WTC11 (cell line): ENCODE results near the gene GUCY2D.

Source experiments
- CBFB ChIP-seq: sonication (generic); formaldehyde crosslinking; IDR thresholded peaks from 2 replicates; pipeline ENCODE4 v1.8.1; 2022; ENCODE audit warnings: mild to moderate bottlenecking, low read depth, missing genetic modification reagents
- CREM ChIP-seq: sonication (generic); formaldehyde crosslinking; IDR thresholded peaks from 2 replicates; pipeline ENCODE4 v1.8.1; 2022; ENCODE audit warnings: mild to moderate bottlenecking, missing genetic modification reagents, moderate library complexity
- JUN ChIP-seq: sonication (generic); formaldehyde crosslinking; IDR thresholded peaks from 2 replicates; pipeline ENCODE4 v1.8.0; 2023; ENCODE audit warnings: mild to moderate bottlenecking, missing genetic modification reagents
- NFYB ChIP-seq: sonication (generic); formaldehyde crosslinking; conservative IDR thresholded peaks from 2 replicates; pipeline ENCODE4 v1.8.0; 2022; ENCODE audit warnings: low read depth, missing genetic modification reagents
- NR2C2 ChIP-seq: sonication (generic); formaldehyde crosslinking; IDR thresholded peaks from 2 replicates; pipeline ENCODE4 v1.8.0; 2022; ENCODE audit warnings: mild to moderate bottlenecking, missing genetic modification reagents
- RELA ChIP-seq: sonication (generic); formaldehyde crosslinking; IDR thresholded peaks from 2 replicates; pipeline ENCODE4 v1.8.1; 2022; ENCODE audit warnings: missing genetic modification reagents, mild to moderate bottlenecking, borderline replicate concordance
- SP1 ChIP-seq: sonication (generic); formaldehyde crosslinking; conservative IDR thresholded peaks from 2 replicates; pipeline ENCODE4 v1.8.1; 2022; ENCODE audit warnings: missing genetic modification reagents
- TF ChIP-seq, protein P1 (sequence below): sonication (generic); formaldehyde crosslinking; IDR thresholded peaks from 2 replicates; pipeline ENCODE4 v1.8.1; 2022; ENCODE audit warnings: mild to moderate bottlenecking, missing genetic modification reagents, moderate library complexity, borderline replicate concordance
- TF ChIP-seq, protein P2 (sequence below): sonication (generic); formaldehyde crosslinking; IDR thresholded peaks from 2 replicates; pipeline ENCODE4 v1.8.1; 2023; ENCODE audit warnings: mild to moderate bottlenecking, missing genetic modification reagents
- TF ChIP-seq, protein P3 (sequence below): fragments of 200-600 bp; IDR thresholded peaks from 2 replicates; pipeline ENCODE4 v1.8.0; 2022; ENCODE audit warnings: antibody characterized with exemption
- TF ChIP-seq, protein P4 (sequence below): sonication (generic); formaldehyde crosslinking; IDR thresholded peaks from 2 replicates; pipeline ENCODE4 v1.8.0; 2022; ENCODE audit warnings: mild to moderate bottlenecking, missing genetic modification reagents
- TF ChIP-seq, protein P5 (sequence below): sonication (generic); formaldehyde crosslinking; IDR thresholded peaks from 2 replicates; pipeline ENCODE4 v1.8.1; 2022; ENCODE audit warnings: low read depth, missing genetic modification reagents, borderline replicate concordance

DNA sequence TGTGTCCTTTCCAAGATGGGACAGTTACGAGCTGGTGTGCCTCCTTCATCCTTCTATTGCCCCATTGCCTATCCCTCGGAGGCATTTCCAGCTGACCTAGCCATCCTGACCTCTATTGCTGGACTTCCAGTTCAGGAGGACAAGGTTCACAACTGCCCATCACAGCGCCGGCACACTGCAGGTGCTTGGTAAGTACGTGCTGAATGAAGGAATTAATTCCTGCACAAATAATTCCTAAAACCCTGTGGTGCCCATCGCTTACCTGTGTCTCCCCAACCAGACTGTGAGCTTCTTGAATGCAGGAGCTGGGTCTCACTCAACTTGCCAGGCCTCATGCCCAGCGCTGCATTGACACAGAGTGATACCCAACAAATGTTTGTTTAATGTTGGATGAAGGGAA, 49.4 kb downstream of the GUCY2D start:
- TF ChIP-seq, protein P1, sequence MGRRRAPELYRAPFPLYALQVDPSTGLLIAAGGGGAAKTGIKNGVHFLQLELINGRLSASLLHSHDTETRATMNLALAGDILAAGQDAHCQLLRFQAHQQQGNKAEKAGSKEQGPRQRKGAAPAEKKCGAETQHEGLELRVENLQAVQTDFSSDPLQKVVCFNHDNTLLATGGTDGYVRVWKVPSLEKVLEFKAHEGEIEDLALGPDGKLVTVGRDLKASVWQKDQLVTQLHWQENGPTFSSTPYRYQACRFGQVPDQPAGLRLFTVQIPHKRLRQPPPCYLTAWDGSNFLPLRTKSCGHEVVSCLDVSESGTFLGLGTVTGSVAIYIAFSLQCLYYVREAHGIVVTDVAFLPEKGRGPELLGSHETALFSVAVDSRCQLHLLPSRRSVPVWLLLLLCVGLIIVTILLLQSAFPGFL, result no peak
- TF ChIP-seq, protein P2, sequence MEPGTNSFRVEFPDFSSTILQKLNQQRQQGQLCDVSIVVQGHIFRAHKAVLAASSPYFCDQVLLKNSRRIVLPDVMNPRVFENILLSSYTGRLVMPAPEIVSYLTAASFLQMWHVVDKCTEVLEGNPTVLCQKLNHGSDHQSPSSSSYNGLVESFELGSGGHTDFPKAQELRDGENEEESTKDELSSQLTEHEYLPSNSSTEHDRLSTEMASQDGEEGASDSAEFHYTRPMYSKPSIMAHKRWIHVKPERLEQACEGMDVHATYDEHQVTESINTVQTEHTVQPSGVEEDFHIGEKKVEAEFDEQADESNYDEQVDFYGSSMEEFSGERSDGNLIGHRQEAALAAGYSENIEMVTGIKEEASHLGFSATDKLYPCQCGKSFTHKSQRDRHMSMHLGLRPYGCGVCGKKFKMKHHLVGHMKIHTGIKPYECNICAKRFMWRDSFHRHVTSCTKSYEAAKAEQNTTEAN (CRISPR knock-in tag), result no peak
- TF ChIP-seq, protein P3, sequence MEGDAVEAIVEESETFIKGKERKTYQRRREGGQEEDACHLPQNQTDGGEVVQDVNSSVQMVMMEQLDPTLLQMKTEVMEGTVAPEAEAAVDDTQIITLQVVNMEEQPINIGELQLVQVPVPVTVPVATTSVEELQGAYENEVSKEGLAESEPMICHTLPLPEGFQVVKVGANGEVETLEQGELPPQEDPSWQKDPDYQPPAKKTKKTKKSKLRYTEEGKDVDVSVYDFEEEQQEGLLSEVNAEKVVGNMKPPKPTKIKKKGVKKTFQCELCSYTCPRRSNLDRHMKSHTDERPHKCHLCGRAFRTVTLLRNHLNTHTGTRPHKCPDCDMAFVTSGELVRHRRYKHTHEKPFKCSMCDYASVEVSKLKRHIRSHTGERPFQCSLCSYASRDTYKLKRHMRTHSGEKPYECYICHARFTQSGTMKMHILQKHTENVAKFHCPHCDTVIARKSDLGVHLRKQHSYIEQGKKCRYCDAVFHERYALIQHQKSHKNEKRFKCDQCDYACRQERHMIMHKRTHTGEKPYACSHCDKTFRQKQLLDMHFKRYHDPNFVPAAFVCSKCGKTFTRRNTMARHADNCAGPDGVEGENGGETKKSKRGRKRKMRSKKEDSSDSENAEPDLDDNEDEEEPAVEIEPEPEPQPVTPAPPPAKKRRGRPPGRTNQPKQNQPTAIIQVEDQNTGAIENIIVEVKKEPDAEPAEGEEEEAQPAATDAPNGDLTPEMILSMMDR, result no peak
- TF ChIP-seq CREM (CRISPR knock-in tag) (no peak), SP1 (no peak), NFYB (no peak), JUN (CRISPR knock-in tag) (no peak), NR2C2 (CRISPR knock-in tag) (no peak), CBFB (CRISPR knock-in tag) (no peak), RELA (CRISPR knock-in tag) (no peak)
- TF ChIP-seq, protein P4, sequence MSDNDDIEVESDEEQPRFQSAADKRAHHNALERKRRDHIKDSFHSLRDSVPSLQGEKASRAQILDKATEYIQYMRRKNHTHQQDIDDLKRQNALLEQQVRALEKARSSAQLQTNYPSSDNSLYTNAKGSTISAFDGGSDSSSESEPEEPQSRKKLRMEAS (CRISPR knock-in tag), result no peak
- TF ChIP-seq, protein P5, sequence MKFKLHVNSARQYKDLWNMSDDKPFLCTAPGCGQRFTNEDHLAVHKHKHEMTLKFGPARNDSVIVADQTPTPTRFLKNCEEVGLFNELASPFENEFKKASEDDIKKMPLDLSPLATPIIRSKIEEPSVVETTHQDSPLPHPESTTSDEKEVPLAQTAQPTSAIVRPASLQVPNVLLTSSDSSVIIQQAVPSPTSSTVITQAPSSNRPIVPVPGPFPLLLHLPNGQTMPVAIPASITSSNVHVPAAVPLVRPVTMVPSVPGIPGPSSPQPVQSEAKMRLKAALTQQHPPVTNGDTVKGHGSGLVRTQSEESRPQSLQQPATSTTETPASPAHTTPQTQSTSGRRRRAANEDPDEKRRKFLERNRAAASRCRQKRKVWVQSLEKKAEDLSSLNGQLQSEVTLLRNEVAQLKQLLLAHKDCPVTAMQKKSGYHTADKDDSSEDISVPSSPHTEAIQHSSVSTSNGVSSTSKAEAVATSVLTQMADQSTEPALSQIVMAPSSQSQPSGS (CRISPR knock-in tag), result no peak
